Muscle of arm (tissue), 12 donors: Measurements from ENCODE around the gene ECE1. TPM values are rescaled to one million over a fixed set of nuclear protein-coding genes. Genes with fewer than 3 reads are reported as not detected.

Experiments used
- DNase-seq: peaks from one replicate; pipeline ENCODE4 v3.0.0-alpha.2; 2013
- polyA plus RNA-seq, 12 donors: library from polyadenylated mRNA; unstranded; fragments of 120-200 nt; gene quantifications; one replicate each; pipeline ENCODE4 v1.2.1, GENCODE V29; 2013; ENCODE audit not compliant: insufficient read length in 12 of 12

Gene ECE1
- polyA plus RNA-seq, 12 donors = 26.2 to 54.0 (median 30.3) TPM; not detected in 1

- no peak for DNase-seq
These were observed 34.3 kb downstream of the ECE1 start for GRCh38 chr1:21255943-21256320.

GRCh38 chr1:21255284-21255942, 34.9 kb downstream of the ECE1 start:
- peak; percentile 85 for DNase-seq

GRCh38 chr1:21254335-21254951, 35.8 kb downstream of the ECE1 start:
- DNase-seq = peak; percentile 90

GRCh38 chr1:21251773-21252471, 38.3 kb downstream of the ECE1 start:
- DNase-seq = peak; percentile 71

- no peak for DNase-seq
These were observed 40.2 kb downstream of the ECE1 start for GRCh38 chr1:21249940-21250493.

GRCh38 chr1:21247892-21248715, 42.2 kb downstream of the ECE1 start:
- no peak for DNase-seq

GRCh38 chr1:21246905-21247642, 43.2 kb downstream of the ECE1 start:
- DNase-seq = no peak

GRCh38 chr1:21245688-21246229, 44.5 kb downstream of the ECE1 start:
- no peak for DNase-seq

GRCh38 chr1:21244986-21245687, 45.1 kb downstream of the ECE1 start:
- DNase-seq = no peak

GRCh38 chr1:21244154-21244553, 46.1 kb downstream of the ECE1 start:
- DNase-seq = no peak

GRCh38 chr1:21242846-21243245, 47.4 kb downstream of the ECE1 start:
- no peak for DNase-seq

GRCh38 chr1:21241771-21242581, 48.3 kb downstream of the ECE1 start:
- DNase-seq = no peak

- no peak for DNase-seq
These were observed 49.6 kb downstream of the ECE1 start for GRCh38 chr1:21240706-21241105.

- DNase-seq = no peak
These were observed 51.0 kb downstream of the ECE1 start for GRCh38 chr1:21239221-21239620.

GRCh38 chr1:21238141-21238800, 52.0 kb downstream of the ECE1 start:
- DNase-seq = no peak

GRCh38 chr1:21237446-21238088, 52.7 kb downstream of the ECE1 start:
- no peak for DNase-seq

GRCh38 chr1:21236178-21236577, 54.1 kb downstream of the ECE1 start:
- no peak for DNase-seq

GRCh38 chr1:21234779-21235178, 55.5 kb downstream of the ECE1 start:
- DNase-seq = no peak
